HCT116 (cell line): ENCODE measurements around the gene GUCA2A. TPM values are rescaled to one million over a fixed set of nuclear protein-coding genes. Genes with fewer than 3 reads are reported as not detected.

ENCODE experiments used
- ATAC-seq: fragments of 200-7000 bp; cut with Tn5 transposase; 2 replicates; pipeline ENCODE4 v1.9.1; 2020; ENCODE audit warnings: mild to moderate bottlenecking, moderate library complexity
- BruUV-seq: library from RNA; stranded (reverse); fragments of 400-500 nt; replicated peaks from 2 replicates; lab custom pipeline; 2021; lab: Mats Ljungman, UMichigan
- CTCF ChIA-PET: fragments of 300-600 bp; sonication (Branson Sonifier 250); formaldehyde crosslinking; loops from one replicate; lab custom pipeline; 2021; ENCODE audit warnings: antibody characterized with exemption; lab: Charles Lee
- POLR2A ChIA-PET: fragments of 300-600, 350-600 bp; sonication (Branson Sonifier 250); formaldehyde crosslinking; loops from one replicate; lab custom pipeline; 2021; ENCODE audit warnings: antibody characterized with exemption; lab: Charles Lee
- RAD21 ChIA-PET, 2 experiments: fragments of 300-600 bp; sonication (Branson Sonifier 250); formaldehyde crosslinking; loops; one replicate each; lab custom pipeline; 2023; ENCODE audit warnings: low total read pairs in 2 of 2; ENCODE audit not compliant: uncharacterized antibody in 2 of 2, unreplicated experiment in 2 of 2, low non-redundant PET in 1 of 2; lab: Charles Lee
- DNase-seq: peaks from one replicate; pipeline ENCODE4 v3.0.0-alpha.2; 2010; ENCODE audit warnings: low read depth, low spot score
- H2AFZ ChIP-seq: fragments of 200-600 bp; shearing (Covaris generic), sonication (generic); 2 replicates; pipeline ENCODE4 v1.6.1; 2017; ENCODE audit warnings: low read depth, mixed run types, mixed read lengths, antibody characterized with exemption, low read length; ENCODE audit not compliant: poor library complexity, severe bottlenecking
- H3K27ac ChIP-seq: 2 replicates; pipeline ENCODE4 v1.5.1; 2012; ENCODE audit warnings: low read depth, low read length
- H3K27me3 ChIP-seq: fragments of 200-600 bp; sonication (generic); 2 replicates; pipeline ENCODE4 v1.6.1; 2016; ENCODE audit warnings: mixed run types, low read length, mixed read lengths; ENCODE audit not compliant: insufficient read depth
- H3K36me3 ChIP-seq, 2 experiments: fragments of 200-500 bp in 1 of 2; fragments of 200-600 bp in 1 of 2; sonication (Bioruptor generic) in 1 of 2; sonication (generic) in 1 of 2; 2 replicates each; pipeline versions ENCODE4 v1.5.1 to v1.6.1; 2014 to 2016; ENCODE audit warnings: low read length in 2 of 2, inconsistent platforms in 1 of 2, mixed read lengths in 1 of 2, mixed run types in 1 of 2; ENCODE audit not compliant: insufficient read depth in 2 of 2, control insufficient read depth in 1 of 2
- H3K4me1 ChIP-seq, 2 experiments: fragments of 200-600 bp in 1 of 2; sonication (generic) in 1 of 2; 2 replicates each; pipeline versions ENCODE4 v1.5.1 to v1.6.1; 2012 to 2017; ENCODE audit warnings: low read length in 2 of 2, inconsistent platforms in 1 of 2, mild to moderate bottlenecking in 1 of 2, mixed read lengths in 1 of 2, mixed run types in 1 of 2, moderate library complexity in 1 of 2; ENCODE audit not compliant: insufficient read depth in 2 of 2, control insufficient read depth in 1 of 2
- H3K4me2 ChIP-seq: fragments of 200-600 bp; sonication (generic); 2 replicates; pipeline ENCODE4 v1.6.1; 2017; ENCODE audit warnings: mixed run types, low read length, mixed read lengths
- H3K4me3 ChIP-seq, 2 experiments: fragments of 200-600 bp in 1 of 2; sonication (generic) in 1 of 2; replicated peaks in 1 of 2; 2 replicates each; pipeline ENCODE4 v1.5.1; 2011 to 2016; ENCODE audit warnings: low read length in 2 of 2, control low read depth in 1 of 2, low read depth in 1 of 2, mild to moderate bottlenecking in 1 of 2, mixed read lengths in 1 of 2, mixed run types in 1 of 2
- H3K79me2 ChIP-seq: fragments of 200-600 bp; sonication (generic); 2 replicates; pipeline ENCODE4 v1.6.1; 2017; ENCODE audit warnings: mild to moderate bottlenecking, mixed run types, low read length, moderate library complexity, mixed read lengths; ENCODE audit not compliant: insufficient read depth
- H3K9ac ChIP-seq: fragments of 200-600 bp; sonication (generic); 2 replicates; pipeline ENCODE4 v1.6.1; 2016; ENCODE audit warnings: low read length, mixed read lengths
- H3K9me2 ChIP-seq: fragments of 200-600 bp; sonication (generic), shearing (Covaris generic); 2 replicates; pipeline ENCODE4 v1.6.1; 2017; ENCODE audit warnings: mixed run types, mild to moderate bottlenecking, moderate library complexity; ENCODE audit not compliant: insufficient read depth
- H3K9me3 ChIP-seq, 2 experiments: fragments of 200-500 bp in 1 of 2; fragments of 200-600 bp in 1 of 2; sonication (Bioruptor generic) in 1 of 2; sonication (generic) in 1 of 2; 2 replicates each; pipeline ENCODE4 v1.6.1; 2014 to 2017; ENCODE audit warnings: low read length in 2 of 2, mixed read lengths in 2 of 2, inconsistent platforms in 1 of 2, low read depth in 1 of 2, mild to moderate bottlenecking in 1 of 2, mixed run types in 1 of 2, moderate library complexity in 1 of 2; ENCODE audit not compliant: control insufficient read depth in 1 of 2, insufficient read depth in 1 of 2
- H4K20me1 ChIP-seq: fragments of 200-600 bp; sonication (generic), shearing (Covaris generic); 2 replicates; pipeline ENCODE4 v1.6.1; 2017; ENCODE audit warnings: mixed run types, mild to moderate bottlenecking, moderate library complexity; ENCODE audit not compliant: insufficient read depth
- CBX3 ChIP-seq: IDR thresholded peaks from 2 replicates; pipeline ENCODE4 v1.6.1; 2012; ENCODE audit warnings: low read depth
- CEBPB ChIP-seq: IDR thresholded peaks from 2 replicates; pipeline ENCODE4 v1.6.1; 2012; ENCODE audit warnings: low read depth
- EZH2phosphoT487 ChIP-seq: fragments of 200-600 bp; IDR thresholded peaks from 2 replicates; pipeline ENCODE4 v1.6.1; 2018; ENCODE audit warnings: antibody characterized with exemption, borderline replicate concordance
- JUND ChIP-seq: IDR thresholded peaks from 2 replicates; pipeline ENCODE4 v1.6.1; 2012
- POLR2A ChIP-seq: IDR thresholded peaks from 2 replicates; pipeline ENCODE4 v1.7.0; 2011; ENCODE audit warnings: borderline replicate concordance; ENCODE audit not compliant: insufficient read depth, insufficient read length; ENCODE audit errors: extremely low read depth
- POLR2AphosphoS5 ChIP-seq: IDR thresholded peaks from 2 replicates; pipeline ENCODE4 v1.6.1; 2011; ENCODE audit warnings: mild to moderate bottlenecking, low read depth, low read length, moderate library complexity
- RAD21 ChIP-seq: IDR thresholded peaks from 2 replicates; pipeline ENCODE4 v1.6.1; 2012; ENCODE audit warnings: low read depth, mild to moderate bottlenecking
- TCF7L2 ChIP-seq: IDR thresholded peaks from 2 replicates; pipeline ENCODE4 v1.7.0; 2011; ENCODE audit warnings: borderline replicate concordance, inconsistent platforms; ENCODE audit not compliant: insufficient read depth, insufficient read length; ENCODE audit errors: extremely low read depth
- YY1 ChIP-seq: IDR thresholded peaks from 2 replicates; pipeline ENCODE4 v1.6.1; 2011; ENCODE audit warnings: low read length, low read depth, moderate library complexity, mild to moderate bottlenecking; ENCODE audit not compliant: insufficient replicate concordance; ENCODE audit errors: extremely low read depth
- ZFX ChIP-seq: fragments of 450-650 bp; IDR thresholded peaks from 2 replicates; pipeline ENCODE4 v1.6.1; 2017
- ZNF274 ChIP-seq: fragments of 200-500 bp; sonication (Bioruptor generic); IDR thresholded peaks from 2 replicates; pipeline ENCODE4 v1.6.1; 2014; ENCODE audit warnings: mild to moderate bottlenecking, low read depth, low read length, inconsistent platforms
- intact Hi-C: fragments of 100-400 bp; cut with micrococcal nuclease; formaldehyde crosslinking; loops from 2 replicates; pipeline ENCODE4 v1.10.0; 2022
- total RNA-seq: library from RNA; stranded (reverse); gene quantifications from one replicate; pipeline ENCODE4 v1.2.1, GENCODE V29; 2021; ENCODE audit not compliant: unreplicated experiment
- TF ChIP-seq, protein P1 (sequence below): IDR thresholded peaks from 2 replicates; pipeline ENCODE4 v1.6.1; 2012
- TF ChIP-seq, protein P2 (sequence below): IDR thresholded peaks from 2 replicates; pipeline ENCODE4 v1.6.1; 2011; ENCODE audit warnings: mild to moderate bottlenecking, low read length, moderate library complexity; ENCODE audit not compliant: insufficient replicate concordance; ENCODE audit errors: extremely low read depth
- TF ChIP-seq, protein P3 (sequence below): IDR thresholded peaks from 2 replicates; pipeline ENCODE4 v1.6.1; 2012
- TF ChIP-seq, protein P4 (sequence below): IDR thresholded peaks from 2 replicates; pipeline ENCODE4 v1.6.1; 2012; ENCODE audit warnings: low read depth

GUCA2A gene
- total RNA-seq, 1 experiment from 2014 or later = not detected

DNA sequence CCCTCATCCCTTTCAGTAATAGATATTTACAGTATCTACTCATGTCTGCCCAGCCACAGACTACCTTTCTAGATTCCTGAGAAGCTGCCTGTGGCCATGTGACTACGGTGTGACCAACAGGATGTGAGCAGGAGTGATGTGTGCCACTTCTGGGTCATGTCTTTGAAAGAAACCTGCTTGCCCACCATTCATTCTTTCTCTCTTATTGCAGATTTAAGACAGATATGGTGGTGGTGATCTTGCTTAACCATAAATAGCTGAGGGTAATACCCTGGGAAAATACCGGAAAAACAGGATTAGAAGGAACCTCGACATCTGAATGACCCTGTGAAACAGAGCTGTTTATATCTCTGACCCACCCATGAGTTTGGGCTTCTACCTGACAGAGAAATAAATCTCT lies 41.6 kb upstream of the GUCA2A start:
- Histone ChIP-seq H2AFZ (no peak overlapping the region), H3K27me3 (no peaks in the 10 kb centered on the region), H3K9me2 (no peaks in the 10 kb centered on the region), H3K9ac (no peak overlapping the region), H3K27ac (no peak overlapping the region), H3K4me2 (no peak overlapping the region), H3K79me2 (peaks cover 57% of the 10 kb centered on the region), H3K4me1 (peaks cover 5 to 13% of the 10 kb centered on the region in 2 experiments; a peak in 2 of 4 replicates), H3K4me3 (no peak overlapping the region), H3K36me3 (peaks cover 0 to 2% of the 10 kb centered on the region in 2 experiments; a peak in 1 of 4 replicates), H4K20me1 (no peaks in the 10 kb centered on the region), H3K9me3 (no peaks in the 10 kb centered on the region)
- intact Hi-C loops = no loop called here
- ChIA-PET POLR2A (no interaction called here), CTCF (no interaction called here), RAD21 (no interaction called here)
- ATAC-seq (no peak), DNase-seq (no peak)
- no TSS peak for BruUV-seq
- TF ChIP-seq YY1 (no peak), CEBPB (no peak), POLR2AphosphoS5 (no peak), CBX3 (no peak), POLR2A (no peak), ZNF274 (no peak), RAD21 (no peak), JUND (no peak)
- TF ChIP-seq, protein P1, sequence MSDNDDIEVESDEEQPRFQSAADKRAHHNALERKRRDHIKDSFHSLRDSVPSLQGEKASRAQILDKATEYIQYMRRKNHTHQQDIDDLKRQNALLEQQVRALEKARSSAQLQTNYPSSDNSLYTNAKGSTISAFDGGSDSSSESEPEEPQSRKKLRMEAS = no peak

DNA sequence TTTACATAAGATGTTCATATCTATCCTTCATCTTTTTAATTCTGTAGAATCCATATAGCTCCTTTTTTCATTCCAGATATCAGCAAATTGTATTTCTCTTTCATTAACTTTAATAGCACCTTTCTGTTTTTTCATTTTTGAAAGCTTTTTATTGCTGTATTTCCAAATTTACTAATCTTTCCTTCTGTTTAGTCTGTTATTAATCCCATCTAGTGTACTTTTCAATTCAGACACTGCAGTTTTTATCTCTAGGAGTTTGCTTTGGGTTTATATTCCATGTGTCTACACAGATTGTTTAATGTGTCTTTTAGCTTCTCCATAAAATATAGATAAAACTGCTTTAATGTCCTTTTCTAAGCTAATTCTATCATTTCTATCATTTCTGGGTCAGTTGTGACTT lies 37.4 kb upstream of the GUCA2A start:
- Histone ChIP-seq H3K27me3 (no peaks in the 10 kb centered on the region), H3K9ac (no peak overlapping the region), H3K4me1 (no peaks in the 10 kb centered on the region)
- no peak for DNase-seq
- no peak for ATAC-seq
- intact Hi-C loops = no loop called here
- no peak for TF ChIP-seq POLR2AphosphoS5
- TF ChIP-seq, protein P2, sequence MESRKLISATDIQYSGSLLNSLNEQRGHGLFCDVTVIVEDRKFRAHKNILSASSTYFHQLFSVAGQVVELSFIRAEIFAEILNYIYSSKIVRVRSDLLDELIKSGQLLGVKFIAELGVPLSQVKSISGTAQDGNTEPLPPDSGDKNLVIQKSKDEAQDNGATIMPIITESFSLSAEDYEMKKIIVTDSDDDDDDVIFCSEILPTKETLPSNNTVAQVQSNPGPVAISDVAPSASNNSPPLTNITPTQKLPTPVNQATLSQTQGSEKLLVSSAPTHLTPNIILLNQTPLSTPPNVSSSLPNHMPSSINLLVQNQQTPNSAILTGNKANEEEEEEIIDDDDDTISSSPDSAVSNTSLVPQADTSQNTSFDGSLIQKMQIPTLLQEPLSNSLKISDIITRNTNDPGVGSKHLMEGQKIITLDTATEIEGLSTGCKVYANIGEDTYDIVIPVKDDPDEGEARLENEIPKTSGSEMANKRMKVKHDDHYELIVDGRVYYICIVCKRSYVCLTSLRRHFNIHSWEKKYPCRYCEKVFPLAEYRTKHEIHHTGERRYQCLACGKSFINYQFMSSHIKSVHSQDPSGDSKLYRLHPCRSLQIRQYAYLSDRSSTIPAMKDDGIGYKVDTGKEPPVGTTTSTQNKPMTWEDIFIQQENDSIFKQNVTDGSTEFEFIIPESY = no peak
- no peak for TF ChIP-seq ZNF274
- no peak for TF ChIP-seq ZFX
- TF ChIP-seq, protein P3, sequence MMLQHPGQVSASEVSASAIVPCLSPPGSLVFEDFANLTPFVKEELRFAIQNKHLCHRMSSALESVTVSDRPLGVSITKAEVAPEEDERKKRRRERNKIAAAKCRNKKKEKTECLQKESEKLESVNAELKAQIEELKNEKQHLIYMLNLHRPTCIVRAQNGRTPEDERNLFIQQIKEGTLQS = no peak
- TF ChIP-seq CBX3 = no peak
- TF ChIP-seq TCF7L2 = no peak
- TF ChIP-seq EZH2phosphoT487 = no peak
- TF ChIP-seq, protein P4, sequence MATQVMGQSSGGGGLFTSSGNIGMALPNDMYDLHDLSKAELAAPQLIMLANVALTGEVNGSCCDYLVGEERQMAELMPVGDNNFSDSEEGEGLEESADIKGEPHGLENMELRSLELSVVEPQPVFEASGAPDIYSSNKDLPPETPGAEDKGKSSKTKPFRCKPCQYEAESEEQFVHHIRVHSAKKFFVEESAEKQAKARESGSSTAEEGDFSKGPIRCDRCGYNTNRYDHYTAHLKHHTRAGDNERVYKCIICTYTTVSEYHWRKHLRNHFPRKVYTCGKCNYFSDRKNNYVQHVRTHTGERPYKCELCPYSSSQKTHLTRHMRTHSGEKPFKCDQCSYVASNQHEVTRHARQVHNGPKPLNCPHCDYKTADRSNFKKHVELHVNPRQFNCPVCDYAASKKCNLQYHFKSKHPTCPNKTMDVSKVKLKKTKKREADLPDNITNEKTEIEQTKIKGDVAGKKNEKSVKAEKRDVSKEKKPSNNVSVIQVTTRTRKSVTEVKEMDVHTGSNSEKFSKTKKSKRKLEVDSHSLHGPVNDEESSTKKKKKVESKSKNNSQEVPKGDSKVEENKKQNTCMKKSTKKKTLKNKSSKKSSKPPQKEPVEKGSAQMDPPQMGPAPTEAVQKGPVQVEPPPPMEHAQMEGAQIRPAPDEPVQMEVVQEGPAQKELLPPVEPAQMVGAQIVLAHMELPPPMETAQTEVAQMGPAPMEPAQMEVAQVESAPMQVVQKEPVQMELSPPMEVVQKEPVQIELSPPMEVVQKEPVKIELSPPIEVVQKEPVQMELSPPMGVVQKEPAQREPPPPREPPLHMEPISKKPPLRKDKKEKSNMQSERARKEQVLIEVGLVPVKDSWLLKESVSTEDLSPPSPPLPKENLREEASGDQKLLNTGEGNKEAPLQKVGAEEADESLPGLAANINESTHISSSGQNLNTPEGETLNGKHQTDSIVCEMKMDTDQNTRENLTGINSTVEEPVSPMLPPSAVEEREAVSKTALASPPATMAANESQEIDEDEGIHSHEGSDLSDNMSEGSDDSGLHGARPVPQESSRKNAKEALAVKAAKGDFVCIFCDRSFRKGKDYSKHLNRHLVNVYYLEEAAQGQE = no peak
- no peak for TF ChIP-seq JUND
- no peak for TF ChIP-seq RAD21
- TF ChIP-seq, all 23 proteins: peak for 0
- Histone ChIP-seq H3K36me3 (peaks cover 0 to 3% of the 10 kb centered on the region in 2 experiments; a peak in 2 of 4 replicates), H3K9me3 (no peaks in the 10 kb centered on the region), H3K4me3 (no peak overlapping the region), H3K9me2 (no peaks in the 10 kb centered on the region), H4K20me1 (no peaks in the 10 kb centered on the region), H3K79me2 (peaks cover 24% of the 10 kb centered on the region; the same call in 1 of the 2 replicates), H3K4me2 (no peak overlapping the region), H2AFZ (no peak overlapping the region), H3K27ac (no peak overlapping the region)
- BruUV-seq = no TSS peak
- ChIA-PET POLR2A (no interaction called here), CTCF (interaction anchor here (0.6 kb wide), 1 partner anchor 12 kb away, joined by 3 read pairs; no protein-coding TSS in a partner anchor), RAD21 (no interaction called here)
